Caco-2 (cell line): ENCODE results near the gene RNASET2. TPM values are rescaled to one million over a fixed set of nuclear protein-coding genes. Genes with fewer than 3 reads are reported as not detected.

ENCODE experiments used
- BruUV-seq: library from RNA; stranded (reverse); fragments of 400-500 nt; replicated peaks from 2 replicates; lab custom pipeline; 2021; lab: Mats Ljungman, UMichigan
- CTCF ChIA-PET: fragments of 300-600 bp; sonication (Branson Sonifier 250); formaldehyde crosslinking; loops from one replicate; lab custom pipeline; 2022; ENCODE audit warnings: antibody characterized with exemption; lab: Charles Lee
- POLR2A ChIA-PET: fragments of 300-600 bp; sonication (Branson Sonifier 250); formaldehyde crosslinking; loops from one replicate; lab custom pipeline; 2022; ENCODE audit warnings: antibody characterized with exemption; lab: Charles Lee
- DNase-seq, 2 experiments: peaks; one replicate each; pipeline versions ENCODE4 v3.0.0 to v3.0.0-alpha.2; 2020 to 2022
- H3K27me3 ChIP-seq: replicated peaks from 2 replicates; pipeline ENCODE4 v1.6.0; 2011; ENCODE audit warnings: low read length; ENCODE audit not compliant: control insufficient read depth, insufficient read depth
- H3K36me3 ChIP-seq: 2 replicates; pipeline ENCODE4 v1.5.1; 2011; ENCODE audit warnings: low read length; ENCODE audit not compliant: control insufficient read depth, insufficient read depth
- H3K4me1 ChIP-seq: fragments of 250-450 bp; sonication (Bioruptor Pico); 2 replicates; pipeline ENCODE4 v1.5.1; 2020; ENCODE audit warnings: mild to moderate bottlenecking
- H3K4me3 ChIP-seq: 2 replicates; pipeline ENCODE4 v1.5.1; 2011; ENCODE audit warnings: low read depth, mild to moderate bottlenecking, control low read depth, low read length
- H3K9me3 ChIP-seq: fragments of 250-450 bp; sonication (Bioruptor Pico); 2 replicates; pipeline ENCODE4 v1.5.1; 2020; ENCODE audit warnings: mild to moderate bottlenecking, moderate library complexity
- H3K27ac Mint-ChIP-seq: one replicate; pipeline ENCODE4 v1.8.0; 2022; ENCODE audit warnings: mixed read lengths; ENCODE audit not compliant: unreplicated experiment
- H3K27me3 Mint-ChIP-seq: one replicate; pipeline ENCODE4 v1.8.0; 2022; ENCODE audit warnings: mixed read lengths; ENCODE audit not compliant: insufficient read depth, unreplicated experiment
- H3K36me3 Mint-ChIP-seq: one replicate; pipeline ENCODE4 v1.8.0; 2022; ENCODE audit warnings: mild to moderate bottlenecking, mixed read lengths; ENCODE audit not compliant: insufficient read depth, unreplicated experiment
- H3K4me1 Mint-ChIP-seq: one replicate; pipeline ENCODE4 v1.8.0; 2022; ENCODE audit warnings: low read depth, mixed read lengths; ENCODE audit not compliant: unreplicated experiment
- H3K4me3 Mint-ChIP-seq: one replicate; pipeline ENCODE4 v1.8.0; 2022; ENCODE audit warnings: mild to moderate bottlenecking, moderate library complexity, mixed read lengths; ENCODE audit not compliant: unreplicated experiment
- H3K9me3 Mint-ChIP-seq: one replicate; pipeline ENCODE4 v1.8.0; 2022; ENCODE audit warnings: mixed read lengths; ENCODE audit not compliant: unreplicated experiment
- intact Hi-C: fragments of 100-400 bp; cut with micrococcal nuclease; formaldehyde crosslinking; loops from one replicate; pipeline ENCODE4 v1.10.0; 2022; ENCODE audit not compliant: unreplicated experiment
- total RNA-seq: library from RNA; stranded (reverse); gene quantifications from 2 replicates; pipeline ENCODE4 v1.2.3, GENCODE V29; 2022
- TF ChIP-seq, protein P1 (sequence below), 2 experiments: fragments of 200-600 bp in 1 of 2; IDR thresholded peaks; 1 replicate in 1 of 2; 2 replicates in 1 of 2; pipeline versions ENCODE4 v1.5.1 to v1.8.0; 2011 to 2022; ENCODE audit warnings: antibody characterized with exemption in 1 of 2, control low read depth in 1 of 2, inconsistent platforms in 1 of 2, low read depth in 1 of 2, low read length in 1 of 2, mild to moderate bottlenecking in 1 of 2, moderate library complexity in 1 of 2; ENCODE audit not compliant: insufficient read depth in 1 of 2, severe bottlenecking in 1 of 2, unreplicated experiment in 1 of 2

The RNASET2 gene
- total RNA-seq, 1 experiment from 2014 or later, result 59.1 TPM

DNA sequence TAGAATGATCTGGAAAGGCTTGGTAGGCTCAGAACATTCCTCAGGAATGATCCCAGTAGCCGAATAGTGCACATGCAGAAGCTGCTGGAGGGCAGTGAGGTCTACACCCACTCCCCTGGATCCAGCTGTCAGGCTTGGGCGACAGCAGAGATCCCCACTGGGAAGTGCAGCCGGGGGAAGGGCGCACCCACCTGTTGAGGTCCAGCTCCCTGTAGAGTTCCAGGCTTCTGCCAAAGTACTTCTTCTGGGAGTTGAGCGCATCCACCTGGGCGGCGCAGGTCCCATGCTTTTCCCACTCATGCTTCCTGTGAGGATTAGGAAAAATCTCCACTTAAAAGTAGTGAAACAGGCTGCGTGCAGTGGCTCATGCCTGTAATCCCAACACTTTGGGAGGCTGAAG lies 17.6 kb downstream of the RNASET2 start:
- no peak overlapping the region for H3K27ac Mint-ChIP-seq
- H3K27me3 ChIP-seq, result no peaks in the 10 kb centered on the region
- H3K36me3 Mint-ChIP-seq, result peaks cover 9% of the 10 kb centered on the region
- POLR2A ChIA-PET, result no interaction called here
- H3K4me3 Mint-ChIP-seq, result no peak overlapping the region
- CTCF ChIA-PET, result no interaction called here
- H3K36me3 ChIP-seq, result no peaks in the 10 kb centered on the region
- no peaks in the 10 kb centered on the region for H3K9me3 Mint-ChIP-seq
- no peak overlapping the region for H3K4me3 ChIP-seq
- intact Hi-C loops, result no loop called here
- DNase-seq, result no peak
- no peaks in the 10 kb centered on the region for H3K4me1 Mint-ChIP-seq
- no TSS peak for BruUV-seq
- H3K9me3 ChIP-seq, result no peaks in the 10 kb centered on the region
- TF ChIP-seq, protein P1, sequence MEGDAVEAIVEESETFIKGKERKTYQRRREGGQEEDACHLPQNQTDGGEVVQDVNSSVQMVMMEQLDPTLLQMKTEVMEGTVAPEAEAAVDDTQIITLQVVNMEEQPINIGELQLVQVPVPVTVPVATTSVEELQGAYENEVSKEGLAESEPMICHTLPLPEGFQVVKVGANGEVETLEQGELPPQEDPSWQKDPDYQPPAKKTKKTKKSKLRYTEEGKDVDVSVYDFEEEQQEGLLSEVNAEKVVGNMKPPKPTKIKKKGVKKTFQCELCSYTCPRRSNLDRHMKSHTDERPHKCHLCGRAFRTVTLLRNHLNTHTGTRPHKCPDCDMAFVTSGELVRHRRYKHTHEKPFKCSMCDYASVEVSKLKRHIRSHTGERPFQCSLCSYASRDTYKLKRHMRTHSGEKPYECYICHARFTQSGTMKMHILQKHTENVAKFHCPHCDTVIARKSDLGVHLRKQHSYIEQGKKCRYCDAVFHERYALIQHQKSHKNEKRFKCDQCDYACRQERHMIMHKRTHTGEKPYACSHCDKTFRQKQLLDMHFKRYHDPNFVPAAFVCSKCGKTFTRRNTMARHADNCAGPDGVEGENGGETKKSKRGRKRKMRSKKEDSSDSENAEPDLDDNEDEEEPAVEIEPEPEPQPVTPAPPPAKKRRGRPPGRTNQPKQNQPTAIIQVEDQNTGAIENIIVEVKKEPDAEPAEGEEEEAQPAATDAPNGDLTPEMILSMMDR (IDR thresholded peaks at IDR 0.05; ENCODE audit: insufficient read depth in 1 of 2, low read depth in 1 of 2, low read length in 1 of 2, severe bottlenecking in 1 of 2, unreplicated experiment in 1 of 2), result no peak
- no peaks in the 10 kb centered on the region for H3K27me3 Mint-ChIP-seq
- no peaks in the 10 kb centered on the region for H3K4me1 ChIP-seq

DNA sequence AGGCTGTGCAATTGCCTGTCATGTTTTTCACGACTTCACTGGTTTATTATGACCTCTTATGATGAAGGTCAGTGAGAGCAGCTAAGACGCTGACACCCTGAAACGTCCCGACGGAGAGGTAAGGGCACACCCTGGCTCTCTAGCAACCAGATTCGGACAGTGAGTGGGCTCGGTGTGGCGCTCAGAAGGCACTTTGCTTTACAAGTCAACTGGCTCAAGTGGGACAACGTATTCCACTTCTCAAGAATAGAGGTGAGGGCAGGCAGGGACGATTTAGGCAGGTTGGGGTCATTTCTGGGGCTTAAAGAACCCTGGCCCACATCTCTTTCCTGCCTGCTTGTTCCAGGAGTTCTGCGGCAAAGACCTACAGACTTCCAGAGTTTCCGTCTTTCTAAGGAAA lies 18.2 kb downstream of the RNASET2 start:
- BruUV-seq, result no TSS peak
- Mint-ChIP-seq H3K9me3 (no peaks in the 10 kb centered on the region), H3K27ac (no peak overlapping the region), H3K4me1 (no peaks in the 10 kb centered on the region), H3K27me3 (no peaks in the 10 kb centered on the region), H3K36me3 (peaks cover 5% of the 10 kb centered on the region), H3K4me3 (no peak overlapping the region)
- intact Hi-C loops, result no loop called here
- no peaks in the 10 kb centered on the region for H3K27me3 ChIP-seq
- TF ChIP-seq, protein P1 (IDR thresholded peaks at IDR 0.05; ENCODE audit: insufficient read depth in 1 of 2, low read depth in 1 of 2, low read length in 1 of 2, severe bottlenecking in 1 of 2, unreplicated experiment in 1 of 2), result no peak
- ChIA-PET CTCF (no interaction called here), POLR2A (no interaction called here)
- H3K9me3 ChIP-seq, result no peaks in the 10 kb centered on the region
- H3K4me3 ChIP-seq, result no peak overlapping the region
- no peak for DNase-seq
- no peaks in the 10 kb centered on the region for H3K4me1 ChIP-seq
- H3K36me3 ChIP-seq, result no peaks in the 10 kb centered on the region

DNA sequence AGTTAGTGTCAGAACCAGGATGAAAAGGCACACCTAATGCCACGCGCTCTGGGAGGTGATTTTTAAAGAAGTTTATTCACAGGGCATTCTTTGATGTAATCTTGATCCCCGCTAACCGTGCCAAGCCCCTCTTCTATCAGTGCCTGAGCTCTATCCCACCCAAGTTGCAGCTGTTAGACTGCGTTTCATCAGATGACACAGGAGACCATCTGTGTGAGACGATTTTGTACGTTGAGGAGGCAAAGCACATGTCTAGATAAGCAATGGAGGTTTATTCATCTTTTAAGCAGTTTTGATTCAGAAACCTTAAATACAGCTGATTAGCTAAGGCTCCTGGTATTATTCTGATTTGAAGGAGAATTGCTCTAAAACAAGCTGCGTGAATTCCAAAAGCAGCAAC lies 18.6 kb downstream of the RNASET2 start:
- ChIA-PET CTCF (interaction anchor here (0.6 kb wide), 1 partner anchor 70 kb away, joined by 3 read pairs; no protein-coding TSS in a partner anchor), POLR2A (no interaction called here)
- H3K27me3 ChIP-seq, result no peaks in the 10 kb centered on the region
- H3K4me3 ChIP-seq, result no peak overlapping the region
- Mint-ChIP-seq H3K27ac (no peak overlapping the region), H3K36me3 (peaks cover under 1% of the 10 kb centered on the region), H3K27me3 (no peaks in the 10 kb centered on the region), H3K4me1 (no peaks in the 10 kb centered on the region), H3K4me3 (no peak overlapping the region), H3K9me3 (no peaks in the 10 kb centered on the region)
- no peaks in the 10 kb centered on the region for H3K36me3 ChIP-seq
- DNase-seq, result no peak
- H3K4me1 ChIP-seq, result no peaks in the 10 kb centered on the region
- no peaks in the 10 kb centered on the region for H3K9me3 ChIP-seq
- intact Hi-C loops, result no loop called here
- BruUV-seq, result no TSS peak
- TF ChIP-seq, protein P1 (IDR thresholded peaks at IDR 0.05; ENCODE audit: insufficient read depth in 1 of 2, low read depth in 1 of 2, low read length in 1 of 2, severe bottlenecking in 1 of 2, unreplicated experiment in 1 of 2), result no peak
